Measurements from ENCODE around the gene TSPAN15. TPM values are rescaled to one million over a fixed set of nuclear protein-coding genes. Genes with fewer than 3 reads are reported as not detected.

Gene TSPAN15
- total RNA-seq, 3 donors from 2014 or later (not counting 1 experiment from before 2014, with no cell fraction given) = 1.3 to 3.9 (median 2.1) TPM

- Histone ChIP-seq H3K27me3 (ENCODE audit: control insufficient read depth, insufficient read depth, low read length) (no peaks in the 10 kb centered on the region), H3K36me3 (ENCODE audit: control insufficient read depth, insufficient read depth, low read length) (no peaks in the 10 kb centered on the region), H3K9me3 (ENCODE audit: control insufficient read depth, insufficient read depth, low read length) (no peaks in the 10 kb centered on the region), H3K4me3 (ENCODE audit: low read length) (no peak overlapping the region), H3K27ac (ENCODE audit: low read length) (no peak overlapping the region), H3K4me1 (ENCODE audit: control insufficient read depth, insufficient read depth, low read length) (peaks cover 12% of the 10 kb centered on the region)
- no peaks in the 10 kb centered on the region for H3K36me3 Mint-ChIP-seq
- intact Hi-C loops (cut with micrococcal nuclease) = no loop called here
- ATAC-seq (no peak), DNase-seq (peak; percentile 21 to 67)
- peaks cover 0 to 12% of the 10 kb centered on the region in 2 donors for H3K27me3 Mint-ChIP-seq (ENCODE audit: low read depth in 2 of 2)
- no peaks in the 10 kb centered on the region for H3K9me3 Mint-ChIP-seq
- peak; percentile 37 for TF ChIP-seq CTCF (IDR thresholded peaks at IDR 0.05)
- peak overlapping the region in 1 of 2 donors; percentile 40 for H3K27ac Mint-ChIP-seq
- 8% methylated on average over 11 of the region's 13 CpGs for WGBS (ENCODE audit: insufficient coverage)
- peaks cover 6 to 14% of the 10 kb centered on the region in 2 donors for H3K4me1 Mint-ChIP-seq
- H3K4me3 Mint-ChIP-seq = no peak overlapping the region
Measured at GRCh38 chr10:69413221-69413865, 37.9 kb upstream of the TSPAN15 start.

GRCh38 chr10:69414036-69415018, 36.9 kb upstream of the TSPAN15 start:
- intact Hi-C loops (cut with micrococcal nuclease) = no loop called here
- no peak overlapping the region for H3K27ac Mint-ChIP-seq
- 91% methylated on average over 20 of the region's 20 CpGs for WGBS (ENCODE audit: insufficient coverage)
- peaks cover 0 to 4% of the 10 kb centered on the region in 2 donors for H3K4me1 Mint-ChIP-seq
- Histone ChIP-seq H3K9me3 (ENCODE audit: control insufficient read depth, insufficient read depth, low read length) (no peaks in the 10 kb centered on the region), H3K4me3 (ENCODE audit: low read length) (no peak overlapping the region), H3K4me1 (ENCODE audit: control insufficient read depth, insufficient read depth, low read length) (peaks cover 6% of the 10 kb centered on the region), H3K27ac (ENCODE audit: low read length) (no peak overlapping the region), H3K27me3 (ENCODE audit: control insufficient read depth, insufficient read depth, low read length) (no peaks in the 10 kb centered on the region), H3K36me3 (ENCODE audit: control insufficient read depth, insufficient read depth, low read length) (no peaks in the 10 kb centered on the region)
- no peak for ATAC-seq
- no peaks in the 10 kb centered on the region for H3K9me3 Mint-ChIP-seq
- no peaks in the 10 kb centered on the region for H3K36me3 Mint-ChIP-seq
- DNase-seq = no peak
- no peak overlapping the region for H3K4me3 Mint-ChIP-seq
- peaks cover 0 to 12% of the 10 kb centered on the region in 2 donors for H3K27me3 Mint-ChIP-seq (ENCODE audit: low read depth in 2 of 2)
- TF ChIP-seq CTCF (IDR thresholded peaks at IDR 0.05) = no peak

- ATAC-seq (no peak), DNase-seq (no peak)
- no peaks in the 10 kb centered on the region for H3K9me3 ChIP-seq (ENCODE audit: control insufficient read depth, insufficient read depth, low read length)
- H3K4me1 Mint-ChIP-seq = peaks cover 0 to 4% of the 10 kb centered on the region in 2 donors
- no peak overlapping the region for H3K27ac ChIP-seq (ENCODE audit: low read length)
- no peaks in the 10 kb centered on the region for H3K36me3 ChIP-seq (ENCODE audit: control insufficient read depth, insufficient read depth, low read length)
- H3K27me3 Mint-ChIP-seq (ENCODE audit: low read depth in 2 of 2) = peaks cover 0 to 12% of the 10 kb centered on the region in 2 donors
- no peak overlapping the region for H3K27ac Mint-ChIP-seq
- intact Hi-C loops (cut with micrococcal nuclease) = no loop called here
- peaks cover 5% of the 10 kb centered on the region for H3K4me1 ChIP-seq (ENCODE audit: control insufficient read depth, insufficient read depth, low read length)
- no peaks in the 10 kb centered on the region for H3K9me3 Mint-ChIP-seq
- WGBS (ENCODE audit: insufficient coverage) = 92% methylated on average over 13 of the region's 13 CpGs
- no peak overlapping the region for H3K4me3 ChIP-seq (ENCODE audit: low read length)
- no peak overlapping the region for H3K4me3 Mint-ChIP-seq
- no peaks in the 10 kb centered on the region for H3K36me3 Mint-ChIP-seq
- TF ChIP-seq CTCF (IDR thresholded peaks at IDR 0.05) = no peak
- no peaks in the 10 kb centered on the region for H3K27me3 ChIP-seq (ENCODE audit: control insufficient read depth, insufficient read depth, low read length)
Measured at GRCh38 chr10:69415049-69415448, 36.2 kb upstream of the TSPAN15 start.

Data from natural killer cell (primary cell).